COLO829 (cell line): Measurements from ENCODE around the gene TTLL13.
A peak's percentile ranks its signal among the peaks of the same experiment; 100 is the strongest.

Experiments
- DNase-seq: peaks from one replicate; pipeline ENCODE4 v3.0.0; 2012; ENCODE audit warnings: low spot score

TTLL13 gene

DNA sequence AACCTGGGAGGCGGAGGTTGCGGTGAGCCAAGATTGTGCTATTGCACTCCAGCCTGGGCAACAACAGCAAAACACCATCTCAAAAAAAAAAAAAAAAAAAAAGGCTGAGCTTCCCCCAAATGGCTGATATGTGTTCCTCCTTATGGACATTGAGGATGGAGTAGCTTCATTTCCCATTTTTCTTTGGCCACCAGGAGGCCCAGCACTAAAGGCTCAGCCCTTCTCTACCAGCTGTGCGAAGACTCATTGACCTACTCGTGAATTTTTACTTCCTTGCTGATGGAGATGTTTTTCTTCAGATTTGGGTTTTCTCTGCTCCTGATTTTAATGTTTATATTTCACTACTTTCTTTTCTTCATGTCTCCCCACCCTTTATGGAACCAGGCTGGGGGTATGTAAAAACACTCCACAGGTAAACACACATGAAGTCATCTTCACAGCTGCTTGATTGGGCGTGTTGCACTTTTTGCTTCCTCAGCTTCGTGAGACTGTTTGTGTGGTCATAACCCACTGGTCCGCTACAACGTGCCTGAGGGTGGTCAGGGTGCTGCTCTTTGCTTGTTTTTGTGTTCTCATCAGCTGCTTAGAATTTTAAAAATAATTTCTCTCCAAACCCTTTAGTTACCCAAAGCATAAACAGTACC, 34.7 kb upstream of the TTLL13 start:
- no peak for DNase-seq

DNA sequence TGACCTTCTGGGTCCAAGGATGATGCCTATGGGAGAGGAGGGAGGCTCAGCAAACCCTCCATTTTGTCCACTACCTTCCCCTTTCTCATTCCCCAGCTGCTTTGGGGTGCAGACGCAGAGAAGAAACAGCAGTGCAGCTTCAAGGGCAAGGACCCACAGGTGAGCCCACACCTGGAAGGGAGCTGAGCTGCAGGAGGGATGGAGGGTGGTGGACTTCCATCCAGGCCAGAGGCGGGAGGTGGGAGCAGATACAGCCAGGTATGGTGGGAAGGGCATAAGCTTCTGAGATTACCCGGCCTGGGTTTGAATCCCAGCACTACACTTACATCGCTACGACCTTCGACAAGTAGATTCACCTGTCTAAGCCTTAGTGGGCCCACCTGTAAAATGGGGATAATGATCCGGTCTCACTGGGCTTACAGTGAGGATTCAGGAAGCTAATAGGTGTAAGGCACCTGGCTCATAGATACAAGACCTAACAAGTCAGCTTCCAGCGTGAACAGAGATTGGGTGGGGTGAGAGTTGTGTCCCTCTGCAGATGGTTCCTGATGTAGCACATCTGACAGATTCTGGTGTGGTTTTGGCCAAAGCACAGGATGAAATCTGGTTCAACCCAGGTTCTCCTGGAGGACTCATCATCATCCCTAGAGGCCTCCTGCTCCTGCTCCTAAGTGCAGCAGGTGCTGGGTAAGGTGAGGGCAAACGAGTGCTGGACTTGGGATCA, 31.5 kb upstream of the TTLL13 start:
- no peak for DNase-seq

GRCh38 chr15:90219421-90220141, 29.8 kb upstream of the TTLL13 start:
- peak; percentile 67 for DNase-seq

- peak; percentile 97 for DNase-seq
Observed at GRCh38 chr15:90221246-90221900, 28.0 kb upstream of the TTLL13 start.

DNA sequence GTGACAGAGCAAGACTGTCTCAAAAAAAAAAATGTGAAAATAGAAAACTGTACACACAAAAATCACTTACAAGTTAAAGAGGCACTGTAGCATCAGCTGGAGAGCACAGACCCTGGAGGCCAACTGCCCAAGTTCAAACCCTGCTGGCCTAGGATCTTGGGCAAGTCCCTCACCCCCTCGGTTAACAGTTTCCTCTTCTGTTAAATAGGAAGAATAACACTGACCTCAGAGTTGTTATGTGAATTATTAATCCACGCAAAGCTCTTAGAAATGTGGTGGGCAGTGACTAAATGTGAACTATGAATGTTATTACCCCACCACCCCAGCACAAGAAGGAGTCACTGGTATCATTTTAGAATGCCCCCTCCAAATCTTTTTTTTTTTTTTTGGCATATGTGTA, 26.8 kb upstream of the TTLL13 start:
- no peak for DNase-seq

DNA sequence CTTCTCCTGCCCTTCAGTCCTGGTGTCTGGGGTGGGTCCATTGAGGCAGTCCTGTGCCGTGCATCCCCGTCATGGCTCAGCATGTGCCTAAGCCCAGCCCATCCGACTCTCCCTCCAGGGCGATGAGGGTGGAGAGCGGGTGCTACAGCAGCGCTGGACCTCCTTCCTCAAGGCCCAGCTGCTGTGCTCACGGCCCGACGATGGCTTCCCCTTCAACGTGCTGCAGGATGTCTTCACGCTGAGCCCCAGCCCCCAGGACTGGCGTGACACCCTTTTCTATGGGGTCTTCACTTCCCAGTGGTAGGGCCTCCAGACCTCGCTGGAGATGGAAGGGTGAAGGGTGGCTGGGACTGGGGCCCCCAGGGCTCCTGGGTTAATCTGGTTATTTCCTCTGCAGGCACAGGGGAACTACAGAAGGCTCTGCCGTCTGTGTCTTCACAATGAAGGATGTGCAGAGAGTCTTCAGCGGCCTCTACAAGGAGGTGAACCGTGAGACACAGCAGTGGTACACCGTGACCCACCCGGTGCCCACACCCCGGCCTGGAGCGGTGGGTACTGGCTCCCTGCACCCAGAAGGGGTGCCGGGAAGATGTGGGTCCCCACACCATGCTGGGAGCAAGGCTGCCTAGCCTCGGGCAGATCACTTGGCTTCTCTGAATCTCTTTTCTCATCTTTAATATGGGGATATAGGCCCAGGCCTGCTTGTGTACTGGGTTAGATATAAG, 25.8 kb upstream of the TTLL13 start:
- DNase-seq = no peak

DNA sequence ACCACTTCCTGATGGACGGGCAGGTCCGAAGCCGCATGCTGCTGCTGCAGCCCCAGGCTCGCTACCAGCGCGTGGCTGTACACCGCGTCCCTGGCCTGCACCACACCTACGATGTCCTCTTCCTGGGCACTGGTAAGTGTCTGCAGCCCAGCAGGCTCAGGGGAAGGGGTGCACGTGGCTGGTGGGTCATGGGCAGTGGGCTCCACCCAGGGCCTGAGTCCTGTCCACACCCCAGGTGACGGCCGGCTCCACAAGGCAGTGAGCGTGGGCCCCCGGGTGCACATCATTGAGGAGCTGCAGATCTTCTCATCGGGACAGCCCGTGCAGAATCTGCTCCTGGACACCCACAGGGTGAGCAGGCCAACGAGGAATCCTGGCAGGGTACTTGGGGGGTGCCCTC, 24.3 kb upstream of the TTLL13 start:
- no peak for DNase-seq

GRCh38 chr15:90225504-90226234, 23.7 kb upstream of the TTLL13 start:
- DNase-seq = no peak

- no peak for DNase-seq
Observed at GRCh38 chr15:90227336-90227735, 22.0 kb upstream of the TTLL13 start.

DNA sequence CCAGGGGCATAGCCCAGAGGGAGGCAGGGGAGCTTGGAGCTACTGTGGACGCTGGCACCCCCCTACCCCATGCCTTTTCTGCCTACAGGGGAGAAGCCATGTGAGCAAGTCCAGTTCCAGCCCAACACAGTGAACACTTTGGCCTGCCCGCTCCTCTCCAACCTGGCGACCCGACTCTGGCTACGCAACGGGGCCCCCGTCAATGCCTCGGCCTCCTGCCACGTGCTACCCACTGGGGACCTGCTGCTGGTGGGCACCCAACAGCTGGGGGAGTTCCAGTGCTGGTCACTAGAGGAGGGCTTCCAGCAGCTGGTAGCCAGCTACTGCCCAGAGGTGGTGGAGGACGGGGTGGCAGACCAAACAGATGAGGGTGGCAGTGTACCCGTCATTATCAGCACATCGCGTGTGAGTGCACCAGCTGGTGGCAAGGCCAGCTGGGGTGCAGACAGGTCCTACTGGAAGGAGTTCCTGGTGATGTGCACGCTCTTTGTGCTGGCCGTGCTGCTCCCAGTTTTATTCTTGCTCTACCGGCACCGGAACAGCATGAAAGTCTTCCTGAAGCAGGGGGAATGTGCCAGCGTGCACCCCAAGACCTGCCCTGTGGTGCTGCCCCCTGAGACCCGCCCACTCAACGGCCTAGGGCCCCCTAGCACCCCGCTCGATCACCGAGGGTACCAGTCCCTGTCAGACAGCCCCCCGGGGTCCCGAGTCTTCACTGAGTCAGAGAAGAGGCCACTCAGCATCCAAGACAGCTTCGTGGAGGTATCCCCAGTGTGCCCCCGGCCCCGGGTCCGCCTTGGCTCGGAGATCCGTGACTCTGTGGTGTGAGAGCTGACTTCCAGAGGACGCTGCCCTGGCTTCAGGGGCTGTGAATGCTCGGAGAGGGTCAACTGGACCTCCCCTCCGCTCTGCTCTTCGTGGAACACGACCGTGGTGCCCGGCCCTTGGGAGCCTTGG, 21.3 kb upstream of the TTLL13 start:
- DNase-seq = no peak

GRCh38 chr15:90228960-90229359, 20.4 kb upstream of the TTLL13 start:
- DNase-seq = no peak

- no peak for DNase-seq
Observed at GRCh38 chr15:90230071-90230494, 19.3 kb upstream of the TTLL13 start.

GRCh38 chr15:90230610-90231009, 18.7 kb upstream of the TTLL13 start:
- DNase-seq = no peak

DNA sequence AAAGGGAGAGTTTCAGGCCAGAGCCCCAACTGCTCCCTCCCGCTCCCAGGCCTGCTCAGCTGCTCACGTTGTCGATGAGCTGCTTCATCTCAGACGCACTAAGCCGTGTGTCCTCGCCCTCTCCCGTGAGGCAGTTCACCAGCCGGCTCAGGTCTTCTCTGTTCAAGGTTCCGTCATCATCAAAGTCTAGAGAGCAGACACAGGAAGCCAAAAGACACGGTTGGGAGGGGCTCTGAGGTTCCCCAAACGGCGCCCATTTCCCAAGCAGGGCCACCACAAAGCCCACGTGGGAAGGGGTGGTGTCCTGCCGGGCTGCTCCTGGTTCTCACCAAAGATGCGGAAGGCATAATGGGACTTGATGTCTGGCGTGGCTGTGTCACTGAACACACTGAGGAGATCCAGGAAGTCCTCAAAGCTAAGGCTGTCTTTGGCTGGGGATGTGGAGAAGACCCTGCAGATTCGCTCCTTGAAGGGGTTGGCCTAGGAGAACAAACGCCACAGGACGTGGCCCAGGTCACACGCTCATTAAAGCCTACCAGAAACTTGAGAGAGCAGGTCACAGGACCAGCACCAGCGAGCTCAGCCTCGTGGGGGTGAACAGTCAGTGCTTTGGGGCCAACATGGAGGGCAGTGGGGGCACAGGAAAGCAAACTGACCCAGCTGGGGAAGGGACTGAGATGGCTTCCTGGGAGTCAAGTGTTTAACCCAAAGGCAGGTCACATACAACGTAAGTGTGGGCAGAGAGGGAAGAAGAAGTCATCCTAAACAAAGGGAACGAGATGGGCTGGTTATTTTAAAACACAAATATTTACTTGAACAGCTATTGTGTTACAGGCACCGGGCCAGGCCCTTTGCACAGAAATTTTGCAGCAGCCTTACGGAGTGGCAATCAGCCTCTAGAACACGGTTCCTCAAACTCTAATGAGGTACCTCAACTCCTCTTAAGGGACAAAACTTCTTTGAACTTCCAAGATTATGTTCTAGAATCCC, 18.0 kb upstream of the TTLL13 start:
- DNase-seq = no peak

GRCh38 chr15:90232196-90232595, 17.2 kb upstream of the TTLL13 start:
- DNase-seq = no peak

GRCh38 chr15:90232941-90233386, 16.4 kb upstream of the TTLL13 start:
- DNase-seq = no peak

DNA sequence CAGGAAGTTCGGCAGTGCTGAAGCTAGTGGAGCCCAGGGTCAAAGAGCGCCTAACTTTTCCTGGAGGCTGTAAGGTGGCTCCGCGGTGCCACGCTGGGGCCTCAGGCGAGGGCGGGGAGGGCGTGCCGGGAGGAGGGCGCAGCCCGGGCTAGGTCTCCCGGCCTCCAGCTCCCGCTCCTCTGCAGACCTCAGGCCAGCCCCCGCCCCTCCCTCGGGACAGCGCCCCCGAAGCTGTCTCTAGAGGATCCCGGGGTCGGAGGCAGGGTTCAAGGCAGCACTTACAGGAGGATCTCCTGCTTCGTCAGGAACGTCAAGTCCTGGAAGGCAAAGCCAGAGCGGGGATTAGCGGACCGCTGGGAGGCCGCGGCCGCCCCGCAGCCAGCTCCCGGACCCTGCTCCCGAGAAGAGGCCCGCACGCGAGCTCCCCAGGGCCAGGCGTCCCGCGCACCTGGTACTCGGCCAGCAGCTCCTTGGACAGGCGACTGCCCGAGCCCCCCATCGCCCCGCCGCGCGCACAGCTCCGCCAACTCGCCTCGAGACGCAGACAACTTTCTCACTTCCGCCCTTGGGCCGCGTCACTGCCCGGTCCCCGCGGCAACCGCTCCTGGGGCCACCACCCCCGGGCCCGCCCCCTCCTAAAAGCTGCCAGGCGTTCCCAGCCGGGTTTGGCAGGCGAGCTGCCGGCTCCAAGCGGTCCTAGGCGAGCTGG, 15.8 kb upstream of the TTLL13 start, which contains the start of gene CIB1:
Gene CIB1 (minus strand): TSS at position 555 of the 709 bp plus-strand sequence. CDS start 56 bp downstream, at position 499.
- peak; percentile 45 for DNase-seq
